HG03354 (cell line): Measurements from ENCODE around the gene BTBD9.

Source experiments
- ATAC-seq: cut with Tn5 transposase; IDR thresholded peaks from one replicate; pipeline ENCODE4 v1.9.1; 2021; ENCODE audit warnings: mild to moderate bottlenecking; ENCODE audit not compliant: unreplicated experiment, poor library complexity, severe bottlenecking

Gene BTBD9

DNA sequence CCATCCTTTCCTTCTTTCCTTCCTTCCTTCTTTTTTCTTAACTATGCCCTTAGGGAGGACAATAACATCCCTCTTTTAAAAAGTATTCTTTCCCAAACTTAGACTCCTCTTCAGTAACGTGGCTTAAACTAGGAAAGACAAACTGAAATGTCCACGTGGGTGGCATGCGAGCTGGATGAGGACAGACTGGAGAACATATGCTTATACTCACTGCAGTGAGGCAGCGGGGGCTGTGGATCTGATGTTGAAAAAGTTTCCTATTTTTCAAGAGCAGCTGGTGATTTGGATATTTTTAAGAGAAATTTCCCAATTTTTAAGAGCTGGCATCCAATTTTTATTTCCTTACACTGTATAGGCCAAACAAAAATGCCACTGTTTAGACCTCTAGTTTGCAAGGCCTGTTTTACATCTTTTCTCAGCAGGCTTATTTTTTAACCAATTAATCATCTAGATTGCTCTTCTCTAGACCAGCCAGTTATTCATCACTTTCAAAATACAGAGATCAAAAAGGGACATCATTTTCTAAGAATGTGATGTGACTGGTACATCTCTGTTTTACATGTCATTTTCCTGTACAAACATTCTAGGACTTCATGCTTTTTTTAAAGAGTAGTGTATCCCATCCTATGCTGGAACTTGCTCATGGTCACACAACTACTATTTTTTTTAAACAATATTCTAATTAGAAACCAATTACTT lies 226.5 kb downstream of the BTBD9 start:
- ATAC-seq: no peak

DNA sequence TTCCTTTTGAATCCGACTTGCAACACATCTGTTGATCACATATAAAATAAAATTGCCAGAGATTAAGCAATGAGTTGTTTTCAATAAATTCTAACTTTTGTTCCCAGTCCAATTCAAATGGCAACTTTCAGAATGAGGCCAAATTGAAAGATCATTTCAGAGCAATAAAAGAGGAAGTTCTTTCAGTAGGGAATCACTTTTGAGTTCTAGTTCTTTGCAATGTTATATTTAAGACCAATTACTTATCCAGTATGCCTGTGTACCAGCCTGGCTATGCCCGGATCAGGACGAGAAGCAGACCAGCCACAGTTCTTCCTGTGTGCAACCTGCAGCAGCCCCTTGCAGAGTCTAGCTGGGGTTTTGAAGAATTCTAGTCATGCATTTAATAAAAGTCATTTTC lies 232.5 kb downstream of the BTBD9 start:
- no peak for ATAC-seq

DNA sequence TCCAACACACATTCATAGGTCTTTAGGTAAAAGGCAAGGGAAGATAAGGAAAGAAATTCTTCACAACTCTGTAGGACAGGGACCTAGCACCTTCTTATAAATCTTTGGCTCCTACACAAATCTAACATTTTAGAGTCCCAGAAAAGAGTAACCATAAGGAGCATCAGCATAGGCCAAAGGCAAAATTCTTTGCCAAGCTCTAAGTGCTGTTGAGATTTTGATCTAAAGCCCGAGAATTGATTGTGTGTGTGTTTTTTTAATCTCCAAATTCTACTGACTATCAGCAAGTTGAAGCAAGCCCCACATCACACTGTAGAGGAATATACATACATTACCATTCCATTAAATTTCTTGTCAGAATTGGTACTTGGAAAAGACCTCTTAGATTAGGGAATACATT lies 233.6 kb downstream of the BTBD9 start:
- no peak for ATAC-seq

DNA sequence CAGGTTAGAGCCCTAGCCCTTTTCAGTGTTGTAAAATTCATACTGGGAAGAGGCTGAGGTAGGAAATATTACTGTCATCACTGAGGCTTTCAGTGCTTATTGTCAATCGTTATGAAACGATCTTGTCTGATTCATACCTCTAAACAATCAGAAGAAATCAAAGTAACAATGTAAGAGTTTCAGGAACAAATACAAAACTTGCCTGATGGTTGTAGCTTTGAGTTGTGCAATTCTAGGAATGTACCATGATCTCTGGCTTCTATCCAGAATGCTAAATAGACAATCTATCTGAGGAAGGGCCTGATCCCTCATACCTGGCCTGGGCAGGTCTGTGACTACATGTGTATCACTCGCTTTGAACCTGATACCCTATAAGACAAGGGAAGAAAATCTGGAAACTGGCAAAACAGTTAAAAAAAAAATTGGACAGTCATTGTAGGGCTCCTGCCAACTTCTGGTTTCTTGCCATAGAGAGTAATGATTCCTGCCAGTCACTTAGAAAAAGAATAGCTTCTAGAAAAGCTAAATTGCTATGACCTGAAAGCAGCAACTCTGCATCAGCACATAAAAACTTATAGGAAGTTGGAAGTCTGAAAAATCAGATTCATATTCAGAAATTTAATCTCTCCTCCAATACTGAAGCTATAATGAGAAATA lies 234.7 kb downstream of the BTBD9 start:
- ATAC-seq: no peak

DNA sequence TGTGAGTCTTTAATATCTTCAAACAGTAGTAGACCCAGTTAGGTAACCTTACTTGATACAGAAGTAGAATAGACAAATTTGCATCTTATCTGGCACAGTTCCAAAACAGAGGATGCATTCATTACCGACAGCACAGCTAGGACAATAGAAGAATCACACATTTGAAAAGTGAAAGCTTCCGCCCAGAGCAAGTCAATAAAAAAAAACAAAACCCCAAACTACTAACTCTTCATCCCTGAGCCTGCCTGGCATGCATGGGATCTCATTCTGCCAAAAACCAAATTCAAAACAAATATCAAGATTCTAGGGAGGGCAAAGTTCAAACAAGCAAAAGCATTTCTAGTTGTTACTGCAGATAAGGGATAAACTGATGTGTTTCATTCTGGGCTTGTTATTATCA lies 235.4 kb downstream of the BTBD9 start:
- ATAC-seq: no peak

DNA sequence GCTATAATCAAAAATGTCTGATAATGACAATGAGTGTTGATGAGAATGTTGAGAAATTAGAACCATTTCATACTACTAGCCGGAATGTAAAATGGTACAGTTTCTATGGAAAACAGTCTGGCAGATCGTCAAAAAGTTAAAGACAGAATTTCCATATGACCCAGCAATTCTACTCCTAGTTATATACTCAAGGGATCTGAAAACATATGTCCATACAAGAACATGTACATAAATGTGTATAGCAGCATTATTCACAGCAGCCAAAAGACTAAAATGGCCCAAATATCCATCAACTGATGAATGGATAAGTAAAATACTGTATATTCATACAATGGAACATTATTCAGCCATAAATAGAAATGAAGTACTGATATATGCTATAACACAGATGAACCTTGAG lies 236.2 kb downstream of the BTBD9 start:
- ATAC-seq: no peak

DNA sequence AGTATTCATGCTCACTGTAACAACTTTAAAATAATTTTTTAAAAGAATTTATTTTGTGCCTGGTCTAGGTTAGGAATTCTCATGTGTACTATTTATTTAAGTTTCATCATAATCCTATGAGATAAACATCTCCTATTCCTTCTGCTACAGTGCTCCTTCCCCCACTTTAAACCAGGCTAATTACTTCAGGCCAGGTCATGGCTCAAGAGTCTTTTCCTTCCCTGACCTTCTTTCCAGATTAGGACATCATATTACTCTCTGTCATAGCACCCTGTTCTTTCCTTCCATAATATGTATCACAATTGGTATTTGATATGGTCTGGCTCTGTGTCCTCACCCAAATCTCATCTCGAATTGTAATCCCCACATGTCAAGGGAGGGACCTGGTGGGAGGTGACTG lies 239.0 kb downstream of the BTBD9 start:
- ATAC-seq: no peak

DNA sequence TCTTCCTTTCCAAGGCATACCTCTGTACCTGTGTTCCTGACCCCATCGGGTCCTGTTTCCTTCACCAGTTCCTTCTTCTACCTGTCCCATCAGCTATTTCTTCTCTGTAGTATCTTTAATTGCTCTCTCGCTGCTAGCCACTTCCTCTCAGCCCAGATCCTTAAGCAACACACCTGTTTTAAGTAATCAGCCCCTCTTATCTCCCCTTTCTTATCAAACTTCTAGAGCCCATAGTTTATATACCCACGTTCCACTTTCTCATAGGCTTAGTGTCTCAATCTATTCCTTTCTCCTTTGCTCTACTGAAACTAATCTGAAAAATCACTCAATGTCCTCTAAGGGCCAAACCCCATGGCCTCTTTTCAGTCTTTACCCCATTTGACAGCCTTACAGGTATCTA lies 239.6 kb downstream of the BTBD9 start:
- ATAC-seq: no peak

DNA sequence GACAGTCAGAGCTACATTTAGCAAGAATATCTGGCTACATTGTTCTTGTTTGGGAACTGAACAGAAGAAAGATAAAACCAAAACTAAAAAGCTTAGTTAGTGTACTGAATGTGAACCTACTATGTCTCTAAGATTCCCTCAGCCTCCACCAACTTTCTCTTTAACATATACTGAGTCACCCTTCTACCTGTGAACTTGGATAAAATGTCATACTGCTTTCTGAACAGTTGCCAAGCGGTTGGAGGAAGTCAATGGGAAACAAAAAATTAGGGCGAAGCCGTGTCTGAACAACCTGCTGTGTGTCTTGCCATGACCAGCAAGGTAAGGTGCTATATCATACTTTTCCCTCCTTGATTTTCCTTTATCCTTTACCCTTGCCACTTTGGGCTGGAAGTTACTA lies 243.5 kb downstream of the BTBD9 start:
- ATAC-seq: no peak

DNA sequence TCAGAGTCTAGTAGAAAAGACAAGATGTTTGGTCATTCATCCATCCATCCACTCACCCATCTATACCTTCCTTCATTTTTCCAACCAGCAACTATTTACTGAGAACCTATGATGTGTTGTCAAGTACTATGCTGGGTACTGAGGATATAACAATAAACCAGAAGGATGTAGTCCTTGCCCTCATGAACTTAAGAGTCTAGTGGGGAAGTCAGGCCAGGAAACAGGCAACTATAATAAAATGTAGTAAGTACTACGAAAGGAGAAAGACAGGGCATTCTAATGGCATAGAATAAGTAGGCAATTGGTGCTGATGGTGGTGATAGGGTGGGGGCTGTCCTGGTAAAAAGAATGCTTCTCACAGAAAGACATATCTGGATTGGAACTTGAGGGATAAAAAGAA lies 245.7 kb downstream of the BTBD9 start:
- no peak for ATAC-seq

DNA sequence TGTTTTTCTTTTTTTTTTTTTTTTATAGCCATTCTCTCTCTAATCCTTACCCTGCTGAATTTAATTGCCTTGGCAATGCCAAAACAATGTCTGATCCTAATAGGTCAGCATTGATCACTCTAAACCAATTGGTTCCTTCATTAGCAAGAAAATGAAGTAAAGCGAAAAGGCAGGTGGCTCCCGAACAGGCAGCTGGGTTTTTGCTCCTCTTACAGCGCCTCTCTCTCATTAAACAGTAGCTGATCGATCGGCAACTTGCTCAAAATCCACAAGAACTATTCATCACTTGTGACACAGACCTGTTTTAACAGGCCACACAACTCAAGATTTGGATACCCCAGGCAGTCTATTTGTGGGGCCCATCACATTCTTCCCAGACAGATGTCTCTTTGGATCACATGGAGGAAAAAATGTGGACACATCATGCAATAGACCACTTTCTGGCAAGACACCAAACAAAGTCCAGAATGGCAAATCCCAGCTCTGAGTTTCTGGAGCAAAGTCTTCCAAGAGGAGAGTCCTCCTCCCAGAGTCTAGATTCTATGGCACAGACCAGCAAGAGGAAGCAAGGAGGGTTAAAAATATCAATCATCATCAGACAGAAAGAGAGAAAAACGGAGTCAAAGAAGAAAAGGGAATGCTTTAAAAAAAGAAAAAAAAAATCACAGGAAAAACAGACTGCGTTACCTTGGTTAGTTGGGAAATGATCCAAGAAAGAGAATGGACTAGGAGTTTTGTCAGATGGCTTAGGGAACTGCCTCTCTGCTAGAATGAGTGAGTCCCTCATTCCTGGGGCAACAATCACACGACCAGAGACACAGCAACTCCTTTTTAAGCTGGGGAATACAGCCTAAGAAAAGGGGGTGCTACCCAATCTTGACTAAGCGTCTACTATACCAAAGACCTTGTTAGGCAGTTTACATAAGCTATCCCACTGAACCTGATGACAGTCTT lies 247.8 kb downstream of the BTBD9 start:
- no peak for ATAC-seq

DNA sequence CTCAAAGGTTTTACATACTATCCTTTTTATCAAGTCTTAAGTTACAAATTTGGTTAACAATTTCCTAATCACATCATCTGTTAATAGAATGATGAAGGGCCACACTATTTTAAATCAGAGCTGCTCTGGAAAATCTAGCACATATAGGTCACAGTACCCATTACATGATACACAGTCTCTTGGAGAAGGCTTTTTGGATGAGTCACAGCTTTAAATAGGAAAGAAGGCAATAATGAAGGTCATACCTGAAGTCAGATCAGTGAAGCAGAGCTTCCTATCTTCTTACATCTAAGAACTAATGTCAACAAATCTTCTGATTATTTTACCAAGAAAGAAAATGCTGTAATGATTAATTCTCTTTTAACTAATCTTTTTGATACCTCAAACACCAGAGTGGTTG lies 248.5 kb downstream of the BTBD9 start:
- no peak for ATAC-seq

DNA sequence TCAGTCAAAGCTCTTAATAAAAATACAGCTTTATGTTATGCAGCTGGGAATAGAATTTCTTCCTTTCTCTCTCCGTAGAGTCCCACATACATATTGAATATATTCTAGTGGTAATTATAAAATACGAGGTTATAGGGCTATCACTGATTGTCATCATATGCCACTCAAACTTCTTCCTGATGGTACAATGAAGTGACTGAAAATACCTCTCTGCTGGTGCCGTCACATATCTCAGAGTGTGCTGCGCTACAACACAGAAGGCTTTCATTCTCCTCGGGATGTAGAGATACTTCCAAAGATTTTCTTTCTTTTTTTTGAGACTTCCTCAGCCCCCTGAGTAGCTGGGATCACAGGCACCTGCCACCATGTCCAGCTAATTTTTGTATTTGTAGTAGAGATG lies 249.9 kb downstream of the BTBD9 start:
- ATAC-seq: no peak

DNA sequence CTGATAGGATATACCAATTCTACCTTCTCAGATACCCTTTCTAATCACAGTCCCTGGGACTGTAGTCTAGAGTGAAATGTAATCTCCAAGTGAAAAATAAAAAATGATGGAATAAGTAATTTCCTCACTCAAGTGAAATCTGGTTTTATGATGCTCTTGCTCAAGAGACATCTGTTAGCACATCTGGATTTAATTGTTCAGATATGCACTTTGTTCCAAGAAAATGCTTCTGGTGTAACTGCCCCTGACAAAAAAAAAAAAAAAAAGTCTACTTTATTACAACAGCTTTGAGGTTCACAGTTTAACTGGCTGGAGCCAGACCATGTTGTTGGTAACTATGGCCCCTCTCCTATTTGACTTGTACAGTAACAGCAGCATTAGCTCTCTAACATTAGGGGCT lies 251.8 kb downstream of the BTBD9 start:
- no peak for ATAC-seq

DNA sequence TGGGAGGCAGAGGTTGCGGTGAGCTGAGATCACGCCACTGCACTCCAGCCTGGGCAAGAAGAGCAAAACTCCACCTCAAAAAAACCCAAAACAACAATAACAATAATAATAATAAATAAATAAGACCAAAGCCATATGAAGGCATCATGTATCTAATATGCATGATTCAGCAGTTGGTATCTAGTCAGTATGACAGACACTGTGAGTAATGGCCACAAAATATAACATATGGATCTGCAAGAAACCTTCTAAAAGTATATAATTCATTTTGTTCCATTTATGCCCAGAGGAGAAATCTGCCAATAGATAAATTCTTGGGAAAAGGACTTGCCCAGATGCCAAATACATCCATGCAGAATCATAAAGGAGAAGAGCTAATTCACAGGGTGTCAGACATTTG lies 252.3 kb downstream of the BTBD9 start:
- ATAC-seq: no peak

DNA sequence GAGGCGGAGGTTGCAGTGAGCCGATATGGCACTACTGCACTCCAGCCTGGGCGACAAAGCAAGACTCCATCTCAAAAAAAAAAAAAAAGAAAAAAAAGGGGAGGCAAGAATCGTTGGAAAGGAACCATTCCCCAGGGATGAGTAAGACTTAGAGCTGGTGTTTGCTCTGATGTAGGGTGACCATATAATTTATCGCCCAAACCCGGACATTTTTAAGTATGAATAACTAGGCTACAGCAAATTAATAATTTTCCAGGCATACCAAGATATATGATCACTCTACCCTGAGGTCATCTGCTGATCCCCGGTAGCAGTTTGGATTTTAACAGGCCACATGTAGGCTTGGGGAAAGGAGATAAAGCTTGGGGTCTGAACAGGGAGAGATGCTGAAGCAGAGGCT lies 260.9 kb downstream of the BTBD9 start:
- ATAC-seq: no peak

DNA sequence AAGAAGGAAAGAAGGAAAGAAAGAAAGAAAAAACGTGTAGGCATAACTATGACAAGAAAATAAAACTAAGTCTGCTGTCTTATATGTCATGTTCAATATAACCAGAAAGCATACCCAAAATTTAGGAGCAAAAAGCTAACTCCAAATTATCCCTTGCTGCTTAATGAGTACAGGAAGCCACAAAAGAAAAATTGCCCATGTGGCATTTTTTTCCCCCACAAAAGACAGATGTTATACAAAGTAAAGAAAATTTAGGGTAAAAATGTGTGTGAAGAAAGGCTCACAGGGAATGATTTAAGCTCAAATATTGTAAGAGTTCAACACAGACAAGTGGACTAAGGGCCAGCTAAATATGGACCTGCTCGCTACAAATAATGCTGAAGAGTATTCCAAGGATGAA lies 263.8 kb downstream of the BTBD9 start:
- ATAC-seq: no peak

DNA sequence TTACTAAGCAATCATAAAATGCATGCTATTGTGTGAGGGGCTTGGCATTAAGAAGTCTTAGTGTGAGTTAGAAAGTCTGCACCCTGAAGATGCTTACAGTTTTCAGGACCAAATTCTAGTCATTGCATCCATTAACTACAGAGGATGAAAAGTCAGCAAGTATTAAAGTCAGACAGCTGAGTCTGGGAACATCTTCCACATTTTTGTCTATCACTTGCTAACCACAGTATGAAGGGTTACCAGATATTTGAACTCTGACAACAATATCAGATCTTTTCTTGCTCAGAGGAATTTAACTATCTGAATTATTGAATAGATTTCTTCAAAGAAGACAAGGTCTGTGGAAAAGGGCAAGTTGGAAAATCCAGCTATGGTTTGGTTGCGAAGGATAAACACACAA lies 264.4 kb downstream of the BTBD9 start:
- no peak for ATAC-seq

DNA sequence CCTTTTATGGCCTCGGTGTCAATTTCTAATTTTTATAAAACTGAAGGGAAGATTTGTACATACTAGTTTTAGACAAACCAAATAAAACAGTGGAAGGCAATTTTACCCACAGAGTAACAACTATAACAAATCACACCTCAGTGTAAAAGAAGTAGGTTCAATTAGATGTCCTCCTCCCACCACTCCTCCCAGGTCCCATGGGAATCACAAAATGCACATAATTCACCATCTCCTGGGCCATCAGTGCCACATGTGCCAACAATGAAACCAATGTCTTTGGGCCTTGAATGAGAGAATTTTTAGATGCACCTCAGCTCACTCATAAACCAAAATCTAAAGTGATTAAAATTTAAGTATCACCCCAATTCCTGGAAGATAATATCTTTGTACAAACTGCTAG lies 267.8 kb downstream of the BTBD9 start:
- no peak for ATAC-seq

DNA sequence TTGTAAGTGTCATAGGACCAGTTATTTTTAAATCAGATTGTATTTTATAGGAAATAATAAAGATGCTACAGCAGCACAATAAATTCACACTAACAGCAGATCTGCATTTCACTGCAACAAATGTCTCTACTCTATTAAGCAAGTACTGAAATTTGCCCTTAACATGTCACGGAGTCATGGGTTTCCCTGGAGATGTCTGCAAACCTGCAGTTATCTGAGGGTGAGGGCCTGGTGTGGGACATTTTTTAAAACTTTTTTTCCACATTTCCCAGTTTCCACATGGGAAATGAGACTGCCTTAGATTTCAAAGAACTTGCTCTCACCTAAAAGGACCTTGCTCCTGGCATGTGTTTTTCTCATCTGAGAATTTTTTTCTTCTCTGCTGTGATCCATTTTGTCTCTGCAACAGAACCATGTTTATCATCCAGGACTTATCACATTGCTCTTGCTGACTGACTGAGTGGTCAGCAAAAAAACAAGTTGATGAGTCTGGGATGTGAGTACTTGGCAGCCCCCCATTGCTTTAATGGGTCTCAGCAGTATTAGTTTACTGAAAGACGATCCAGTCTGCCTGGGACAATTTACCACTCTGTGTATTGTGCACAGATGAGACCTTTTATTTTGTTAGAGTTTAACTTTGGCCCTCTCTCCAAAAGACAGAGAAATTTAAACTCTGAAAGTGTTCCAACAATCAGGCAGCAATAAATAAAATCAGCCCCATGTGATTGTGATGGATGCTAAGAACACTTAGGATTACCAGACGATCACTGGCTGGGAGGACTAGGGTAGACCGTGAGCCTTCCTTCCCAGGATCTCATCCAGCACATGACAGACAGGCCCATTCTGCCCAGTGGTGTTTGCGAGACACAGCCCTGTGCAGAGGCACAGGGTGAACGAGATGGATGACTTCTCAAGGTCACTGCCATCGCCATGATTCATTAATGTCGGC lies 268.8 kb downstream of the BTBD9 start:
- no peak for ATAC-seq
